ENCODE data around the gene POTEM.
"Not testable (repeated sequence)": the region's sequence is repeated elsewhere in the genome, so short reads cannot be mapped to it uniquely, and the experiment has no call there.

DNA sequence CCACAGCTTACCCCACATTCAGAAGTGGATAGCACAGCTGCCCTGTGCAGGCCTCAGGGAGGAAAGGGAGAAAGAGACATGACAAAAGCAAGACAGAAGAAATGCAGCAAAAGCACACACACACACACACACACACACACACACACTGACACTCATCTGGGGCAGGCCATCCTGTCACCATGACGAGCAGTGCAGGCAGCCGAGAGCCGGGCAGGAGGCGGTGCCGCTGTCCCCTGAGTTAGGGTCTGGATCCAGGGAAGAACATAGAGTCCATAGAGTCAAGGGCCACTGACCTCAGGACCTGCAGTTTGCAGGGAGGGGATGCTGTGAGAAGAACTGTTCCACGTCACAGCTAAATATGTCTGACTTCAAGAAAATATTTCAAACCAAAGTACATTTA, 4.0 kb upstream of the POTEM start:
- TF ChIP-seq, protein P1, sequence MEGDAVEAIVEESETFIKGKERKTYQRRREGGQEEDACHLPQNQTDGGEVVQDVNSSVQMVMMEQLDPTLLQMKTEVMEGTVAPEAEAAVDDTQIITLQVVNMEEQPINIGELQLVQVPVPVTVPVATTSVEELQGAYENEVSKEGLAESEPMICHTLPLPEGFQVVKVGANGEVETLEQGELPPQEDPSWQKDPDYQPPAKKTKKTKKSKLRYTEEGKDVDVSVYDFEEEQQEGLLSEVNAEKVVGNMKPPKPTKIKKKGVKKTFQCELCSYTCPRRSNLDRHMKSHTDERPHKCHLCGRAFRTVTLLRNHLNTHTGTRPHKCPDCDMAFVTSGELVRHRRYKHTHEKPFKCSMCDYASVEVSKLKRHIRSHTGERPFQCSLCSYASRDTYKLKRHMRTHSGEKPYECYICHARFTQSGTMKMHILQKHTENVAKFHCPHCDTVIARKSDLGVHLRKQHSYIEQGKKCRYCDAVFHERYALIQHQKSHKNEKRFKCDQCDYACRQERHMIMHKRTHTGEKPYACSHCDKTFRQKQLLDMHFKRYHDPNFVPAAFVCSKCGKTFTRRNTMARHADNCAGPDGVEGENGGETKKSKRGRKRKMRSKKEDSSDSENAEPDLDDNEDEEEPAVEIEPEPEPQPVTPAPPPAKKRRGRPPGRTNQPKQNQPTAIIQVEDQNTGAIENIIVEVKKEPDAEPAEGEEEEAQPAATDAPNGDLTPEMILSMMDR (IDR thresholded peaks at IDR 0.05; ENCODE audit: low read depth, low read length, poor library complexity, severe bottlenecking) = not testable (repeated sequence)
- not testable (repeated sequence) for TF ChIP-seq EZH2phosphoT487 (IDR thresholded peaks at IDR 0.05; ENCODE audit: borderline replicate concordance, low read length)

All from DOHH2 (cell line).